ENCODE data around the gene SYNPO2.

Gene SYNPO2

DNA sequence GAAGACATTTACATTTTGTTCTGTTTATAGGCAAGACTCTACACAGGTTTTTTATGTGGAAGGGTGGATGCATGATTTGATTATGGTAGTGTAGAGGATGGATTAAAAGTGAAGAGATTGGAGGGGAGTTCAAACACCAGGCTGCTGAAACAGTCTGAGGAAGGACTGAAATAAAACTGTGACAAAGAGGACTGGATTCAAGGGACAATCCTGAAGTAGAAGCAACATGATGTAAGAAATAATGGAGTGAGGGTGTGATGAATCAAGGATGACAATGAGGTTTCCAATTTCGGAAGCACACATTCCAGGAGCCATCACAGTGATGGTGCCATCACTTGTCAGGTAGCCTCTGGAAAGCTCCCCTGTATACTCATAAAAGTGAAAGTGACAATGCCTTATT, 103.5 kb downstream of the SYNPO2 start:
- POLR2A ChIA-PET, result no interaction called here
- no peak overlapping the region for H3K4me3 ChIP-seq (ENCODE audit: low read depth, low read length)
- DNase-seq (ENCODE audit: low read depth, low spot score), result no peak
- TF ChIP-seq, protein P1, sequence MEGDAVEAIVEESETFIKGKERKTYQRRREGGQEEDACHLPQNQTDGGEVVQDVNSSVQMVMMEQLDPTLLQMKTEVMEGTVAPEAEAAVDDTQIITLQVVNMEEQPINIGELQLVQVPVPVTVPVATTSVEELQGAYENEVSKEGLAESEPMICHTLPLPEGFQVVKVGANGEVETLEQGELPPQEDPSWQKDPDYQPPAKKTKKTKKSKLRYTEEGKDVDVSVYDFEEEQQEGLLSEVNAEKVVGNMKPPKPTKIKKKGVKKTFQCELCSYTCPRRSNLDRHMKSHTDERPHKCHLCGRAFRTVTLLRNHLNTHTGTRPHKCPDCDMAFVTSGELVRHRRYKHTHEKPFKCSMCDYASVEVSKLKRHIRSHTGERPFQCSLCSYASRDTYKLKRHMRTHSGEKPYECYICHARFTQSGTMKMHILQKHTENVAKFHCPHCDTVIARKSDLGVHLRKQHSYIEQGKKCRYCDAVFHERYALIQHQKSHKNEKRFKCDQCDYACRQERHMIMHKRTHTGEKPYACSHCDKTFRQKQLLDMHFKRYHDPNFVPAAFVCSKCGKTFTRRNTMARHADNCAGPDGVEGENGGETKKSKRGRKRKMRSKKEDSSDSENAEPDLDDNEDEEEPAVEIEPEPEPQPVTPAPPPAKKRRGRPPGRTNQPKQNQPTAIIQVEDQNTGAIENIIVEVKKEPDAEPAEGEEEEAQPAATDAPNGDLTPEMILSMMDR (IDR thresholded peaks at IDR 0.05; ENCODE audit: insufficient read depth, low read length, missing control alignments), result no peak
- CTCF ChIA-PET, result no interaction called here

DNA sequence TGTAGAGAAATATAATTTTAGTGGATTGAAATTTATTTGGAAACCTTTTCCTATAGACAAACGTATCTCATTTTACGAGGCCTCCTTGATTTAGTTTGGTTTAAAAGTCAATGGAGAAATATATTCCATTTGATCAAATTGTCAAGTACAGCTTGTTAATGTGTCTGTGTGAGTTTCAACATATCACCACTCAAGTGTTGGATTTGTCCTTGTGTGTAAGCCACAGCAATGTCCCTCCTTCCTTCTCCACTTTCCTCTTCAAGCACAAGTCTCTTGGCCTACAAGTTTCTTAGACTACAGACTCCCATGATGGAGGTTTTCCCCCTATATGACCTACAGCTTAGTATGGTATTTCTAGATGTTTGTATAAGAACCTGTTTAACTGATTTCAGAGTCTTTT, 104.7 kb downstream of the SYNPO2 start:
- TF ChIP-seq, protein P1 (IDR thresholded peaks at IDR 0.05; ENCODE audit: insufficient read depth, low read length, missing control alignments), result no peak
- H3K4me3 ChIP-seq (ENCODE audit: low read depth, low read length), result no peak overlapping the region
- POLR2A ChIA-PET, result no interaction called here
- DNase-seq (ENCODE audit: low read depth, low spot score), result no peak
- CTCF ChIA-PET, result interaction anchor here (1.1 kb wide), 2 partner anchors 9 to 12 kb away, joined by 3 to 4 read pairs; no protein-coding TSS in a partner anchor

DNA sequence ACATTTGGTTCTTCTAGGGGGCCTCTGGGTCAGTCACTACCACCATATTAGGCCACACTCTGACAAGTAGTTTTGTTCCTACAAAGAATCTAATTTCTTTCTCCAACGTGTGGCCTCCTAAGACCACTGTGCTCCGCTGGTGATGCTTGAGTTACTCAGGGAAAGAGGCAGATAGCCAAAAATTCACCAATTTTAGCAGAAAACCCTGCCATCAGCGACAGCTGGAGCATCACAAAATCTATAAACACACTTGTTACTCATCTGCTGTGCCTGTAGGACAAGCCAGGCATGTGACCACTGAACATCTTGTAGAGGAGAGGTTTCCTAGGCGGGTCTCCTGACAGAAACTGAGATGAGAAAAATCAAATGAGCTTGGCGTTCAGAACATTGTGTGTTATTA, 105.4 kb downstream of the SYNPO2 start:
- H3K4me3 ChIP-seq (ENCODE audit: low read depth, low read length), result no peak overlapping the region
- DNase-seq (ENCODE audit: low read depth, low spot score), result no peak
- TF ChIP-seq, protein P1 (IDR thresholded peaks at IDR 0.05; ENCODE audit: insufficient read depth, low read length, missing control alignments), result no peak
- ChIA-PET POLR2A (no interaction called here), CTCF (interaction anchor here (1.0 to 1.9 kb wide), 4 partner anchors 8 to 500 kb away, joined by 3 to 4 read pairs (median 4); no protein-coding TSS in a partner anchor)

DNA sequence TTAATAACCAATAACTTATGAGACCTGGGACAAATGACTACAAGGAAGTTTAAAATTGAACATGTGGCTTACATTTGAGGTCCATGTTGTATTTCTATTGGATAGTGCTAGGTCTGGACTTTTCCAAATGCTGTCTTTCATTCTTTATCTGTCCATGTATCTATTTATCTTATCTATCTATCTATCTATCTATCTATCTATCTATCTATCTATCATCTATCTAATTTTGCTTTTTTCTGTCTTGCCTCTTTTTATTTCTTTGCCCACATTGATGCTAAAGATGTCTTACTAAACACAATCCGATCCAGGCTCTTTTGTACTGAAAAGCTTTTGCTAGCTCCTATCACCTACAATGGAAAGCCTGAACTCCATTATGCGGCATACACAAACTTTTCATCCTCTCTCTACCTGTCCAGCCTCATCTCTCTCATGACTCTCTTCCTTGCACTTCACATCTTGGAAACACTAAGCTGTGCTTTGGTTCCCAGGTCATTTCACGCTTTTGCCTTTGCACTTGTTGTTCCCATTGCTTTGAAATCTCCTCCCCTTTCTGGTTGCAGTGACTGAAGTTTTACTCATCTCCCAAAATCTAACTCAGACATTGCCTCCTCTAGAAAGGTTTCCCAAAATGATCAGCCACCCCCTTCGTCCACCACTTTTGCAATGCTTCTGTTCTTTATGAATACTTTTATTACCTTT, 107.2 kb downstream of the SYNPO2 start:
- POLR2A ChIA-PET, result interaction anchor here (0.7 kb wide), 1 partner anchor 734 kb away, joined by 3 read pairs; no protein-coding TSS in a partner anchor
- H3K4me3 ChIP-seq (ENCODE audit: low read depth, low read length), result no peak overlapping the region

DNA sequence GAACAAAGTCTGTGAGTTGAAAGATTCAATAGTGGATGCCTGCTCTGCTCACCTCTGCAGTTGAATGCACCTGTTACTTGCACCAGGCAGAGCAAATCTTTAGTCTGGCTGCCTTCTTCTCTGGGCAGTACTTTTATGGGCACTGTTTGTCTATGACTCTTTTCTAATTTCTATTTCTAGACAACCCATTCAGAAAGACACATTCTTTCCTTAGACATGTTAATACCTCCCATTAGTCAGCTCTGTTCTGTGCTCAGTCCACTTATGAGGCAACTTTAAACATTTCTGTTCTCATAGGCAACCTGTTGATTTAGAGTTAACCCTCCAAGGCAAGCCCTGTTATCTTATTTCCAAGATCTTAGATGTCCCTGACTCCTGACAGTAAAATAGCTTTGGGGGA, 108.9 kb downstream of the SYNPO2 start:
- ChIA-PET CTCF (interaction anchor here (1.0 to 2.3 kb wide), 4 partner anchors 9 to 133 kb away, joined by 3 to 7 read pairs (median 3); no protein-coding TSS in a partner anchor), POLR2A (no interaction called here)
- H3K4me3 ChIP-seq (ENCODE audit: low read depth, low read length), result no peak overlapping the region
- peak; percentile 70 for DNase-seq (ENCODE audit: low read depth, low spot score)
- TF ChIP-seq, protein P1 (IDR thresholded peaks at IDR 0.05; ENCODE audit: insufficient read depth, low read length, missing control alignments), result no peak

More for the DNA sequence above, 107.2 kb downstream of the SYNPO2 start:
- TF ChIP-seq, protein P1 (IDR thresholded peaks at IDR 0.05; ENCODE audit: insufficient read depth, low read length, missing control alignments), result no peak
- CTCF ChIA-PET, result interaction anchor here (1.2 to 1.9 kb wide), 4 partner anchors 8 to 47 kb away, joined by 3 to 5 read pairs (median 4); no protein-coding TSS in a partner anchor
- DNase-seq (ENCODE audit: low read depth, low spot score), result no peak

DNA sequence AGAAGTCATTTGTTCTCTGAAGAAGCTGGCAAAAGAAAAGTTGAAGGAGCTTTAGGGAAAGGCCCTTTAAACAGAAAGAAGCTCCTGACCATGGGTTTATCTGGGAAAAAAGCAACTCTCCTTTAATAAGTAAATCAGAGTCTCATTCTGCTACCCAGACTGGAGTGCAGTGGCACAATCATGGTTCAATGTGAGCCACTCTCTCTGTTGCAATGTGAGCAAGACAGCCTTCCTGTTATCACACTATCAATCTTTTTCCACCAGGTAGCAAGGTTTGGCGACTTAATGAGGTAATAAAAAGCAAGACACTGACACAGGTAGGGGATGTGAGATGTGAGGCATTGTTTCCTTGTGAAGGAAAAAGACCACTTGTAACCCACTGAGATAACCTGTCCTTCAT, 111.3 kb downstream of the SYNPO2 start:
- ChIA-PET CTCF (interaction anchor here (1.2 to 2.0 kb wide), 3 partner anchors 11 to 42 kb away, joined by 3 to 8 read pairs (median 6); no protein-coding TSS in a partner anchor), POLR2A (no interaction called here)
- no peak overlapping the region for H3K4me3 ChIP-seq (ENCODE audit: low read depth, low read length)
- TF ChIP-seq, protein P1 (IDR thresholded peaks at IDR 0.05; ENCODE audit: insufficient read depth, low read length, missing control alignments), result no peak
- no peak for DNase-seq (ENCODE audit: low read depth, low spot score)
